Heart left ventricle (tissue), 13 donors: Measurements from ENCODE around the gene TMC6.

Experiments
- POLR2A ChIP-seq, 2 donors: fragments of 450-650 bp; IDR thresholded peaks; one replicate each; pipeline ENCODE4 v1.6.1; 2017; ENCODE audit warnings: antibody characterized with exemption in 2 of 2, mild to moderate bottlenecking in 2 of 2, moderate library complexity in 2 of 2
- TF ChIP-seq, protein P1 (sequence below), 12 donors: fragments of 200-600 bp; sonication (generic) in 4 of 12; IDR thresholded peaks; one replicate each; pipeline versions ENCODE4 v1.5.0 to v1.8.0; 2018 to 2022; ENCODE audit warnings: antibody characterized with exemption in 12 of 12, mild to moderate bottlenecking in 5 of 12
- donor health status: ischemic (EF 13 %, LVEDD 7.1; RV severe dilation, severe dysfunction).
- donor health status: DM: no; HTN: yes; CAD: no.
- donor health status: DM: no; HTN: no; CAD: no.
- donor health status: ischemic (EF 25% LVEDD 6.9; RV normal size, moderate dysfunction).
- donor health status: ischemic (EF 25% LVEDD 5.7; RV mildly dilated, moderate dysfunction).
- donor health status: ischemic (EF 35%, LVEDD 5.7; RV mildly dilated, moderate dysfunction).
- donor health status: nonischemic (EF 11% LVEDD 7.7; RV severe dilation, severe dysfunction).
- donor health status: DM: yes; HTN: yes; CAD: no.
- donor health status: PGD.
- donor health status: ischemic (EF 29% LVEDD 5.4; RV normal size, mild dysfunction).
- donor health status: nonischemic (EF 23%, LVEDD 6.1; RV moderate dilation, normal function).

DNA sequence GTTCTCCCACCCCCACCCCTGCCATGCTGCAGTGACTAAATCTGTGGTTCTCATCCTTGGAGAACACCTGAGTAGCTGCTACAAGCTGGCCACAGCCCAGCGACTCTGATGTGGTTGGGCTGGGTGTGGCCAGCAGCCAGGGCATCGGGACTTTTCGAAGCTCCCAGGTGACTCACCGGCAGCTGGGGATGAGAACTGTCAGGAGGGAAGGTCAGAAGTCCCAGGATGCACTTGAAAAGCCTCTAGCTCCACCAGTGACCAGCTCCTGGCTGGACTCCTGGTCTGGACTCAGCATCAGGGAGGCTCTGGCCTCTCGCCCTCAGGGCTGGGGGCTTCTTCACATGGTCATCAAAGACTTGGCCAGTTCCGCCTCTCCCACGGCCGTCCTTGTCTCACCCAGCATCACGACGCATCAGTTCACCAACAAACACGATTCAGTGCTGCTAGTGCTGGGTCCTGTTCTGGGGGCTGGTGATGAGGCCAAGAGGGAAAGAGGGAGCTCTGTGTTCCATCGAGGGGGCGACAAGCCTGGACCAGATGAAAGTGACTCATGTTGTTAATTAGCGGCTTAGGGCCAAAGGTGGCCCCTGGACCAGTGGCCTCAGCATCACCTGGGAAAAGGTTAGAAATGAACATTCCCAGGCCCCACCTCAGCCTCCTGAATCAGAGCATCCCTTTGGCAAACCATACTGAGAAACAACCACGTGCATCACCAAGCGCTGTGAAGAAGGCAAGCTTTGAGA lies 13.7 kb upstream of the TMC6 start:
- TF ChIP-seq, protein P1, sequence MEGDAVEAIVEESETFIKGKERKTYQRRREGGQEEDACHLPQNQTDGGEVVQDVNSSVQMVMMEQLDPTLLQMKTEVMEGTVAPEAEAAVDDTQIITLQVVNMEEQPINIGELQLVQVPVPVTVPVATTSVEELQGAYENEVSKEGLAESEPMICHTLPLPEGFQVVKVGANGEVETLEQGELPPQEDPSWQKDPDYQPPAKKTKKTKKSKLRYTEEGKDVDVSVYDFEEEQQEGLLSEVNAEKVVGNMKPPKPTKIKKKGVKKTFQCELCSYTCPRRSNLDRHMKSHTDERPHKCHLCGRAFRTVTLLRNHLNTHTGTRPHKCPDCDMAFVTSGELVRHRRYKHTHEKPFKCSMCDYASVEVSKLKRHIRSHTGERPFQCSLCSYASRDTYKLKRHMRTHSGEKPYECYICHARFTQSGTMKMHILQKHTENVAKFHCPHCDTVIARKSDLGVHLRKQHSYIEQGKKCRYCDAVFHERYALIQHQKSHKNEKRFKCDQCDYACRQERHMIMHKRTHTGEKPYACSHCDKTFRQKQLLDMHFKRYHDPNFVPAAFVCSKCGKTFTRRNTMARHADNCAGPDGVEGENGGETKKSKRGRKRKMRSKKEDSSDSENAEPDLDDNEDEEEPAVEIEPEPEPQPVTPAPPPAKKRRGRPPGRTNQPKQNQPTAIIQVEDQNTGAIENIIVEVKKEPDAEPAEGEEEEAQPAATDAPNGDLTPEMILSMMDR (IDR thresholded peaks at IDR 0.05) = no peak
- TF ChIP-seq POLR2A (IDR thresholded peaks at IDR 0.05) = no peak
